HEK293T (cell line): ENCODE measurements around the gene ITGAE.
"Not testable (repeated sequence)": the region's sequence is repeated elsewhere in the genome, so short reads cannot be mapped to it uniquely, and the experiment has no call there.

Experiments used
- CTCF ChIA-PET: fragments of 350-600 bp; formaldehyde crosslinking; extraction: SDS; loops from one replicate; lab custom pipeline; 2021; ENCODE audit warnings: antibody characterized with exemption, inconsistent platforms; lab: Yijun Ruan, JAX
- POLR2A ChIA-PET: fragments of 350-600 bp; formaldehyde crosslinking; extraction: SDS; loops from one replicate; lab custom pipeline; 2020; ENCODE audit warnings: antibody characterized with exemption, inconsistent platforms; lab: Yijun Ruan, JAX
- DNase-seq: peaks from one replicate; pipeline ENCODE4 v3.0.0; 2012; ENCODE audit warnings: mixed read lengths; ENCODE audit errors: extremely low spot score
- ARNT ChIP-seq: fragments of 450-650 bp; IDR thresholded peaks from 2 replicates; pipeline ENCODE4 v1.6.1; 2017; ENCODE audit warnings: mild to moderate bottlenecking
- BHLHE40 ChIP-seq: fragments of 450-650 bp; IDR thresholded peaks from 2 replicates; pipeline ENCODE4 v1.6.1; 2016; ENCODE audit warnings: mild to moderate bottlenecking, moderate library complexity, borderline replicate concordance
- CTBP1 ChIP-seq: fragments of 450-650 bp; IDR thresholded peaks from 2 replicates; pipeline ENCODE4 v1.6.1; 2016; ENCODE audit warnings: borderline replicate concordance
- ELF4 ChIP-seq: fragments of 450-650 bp; IDR thresholded peaks from 2 replicates; pipeline ENCODE4 v1.6.1; 2017; ENCODE audit warnings: antibody characterized with exemption
- FOXA1 ChIP-seq: fragments of 450-650 bp; IDR thresholded peaks from 2 replicates; pipeline ENCODE4 v1.6.1; 2016; ENCODE audit warnings: mild to moderate bottlenecking
- FOXK2 ChIP-seq: fragments of 450-650 bp; IDR thresholded peaks from 2 replicates; pipeline ENCODE4 v1.6.1; 2016; ENCODE audit warnings: mild to moderate bottlenecking
- FOXM1 ChIP-seq: fragments of 450-650 bp; IDR thresholded peaks from 2 replicates; pipeline ENCODE4 v1.6.1; 2017; ENCODE audit warnings: mild to moderate bottlenecking, borderline replicate concordance
- HDGF ChIP-seq: fragments of 450-650 bp; IDR thresholded peaks from 2 replicates; pipeline ENCODE4 v1.6.1; 2017; ENCODE audit warnings: antibody characterized with exemption, borderline replicate concordance
- L3MBTL2 ChIP-seq: fragments of 450-650 bp; conservative IDR thresholded peaks from 2 replicates; pipeline ENCODE4 v1.6.1; 2016; ENCODE audit warnings: mild to moderate bottlenecking
- LEF1 ChIP-seq: fragments of 450-650 bp; IDR thresholded peaks from 2 replicates; pipeline ENCODE4 v1.6.1; 2017; ENCODE audit warnings: mild to moderate bottlenecking, borderline replicate concordance
- NFRKB ChIP-seq: fragments of 450-650 bp; IDR thresholded peaks from 2 replicates; pipeline ENCODE4 v1.6.1; 2016; ENCODE audit warnings: mild to moderate bottlenecking, moderate library complexity
- PKNOX1 ChIP-seq: fragments of 450-650 bp; IDR thresholded peaks from 2 replicates; pipeline ENCODE4 v1.6.1; 2016
- SP1 ChIP-seq: fragments of 450-650 bp; IDR thresholded peaks from 2 replicates; pipeline ENCODE4 v1.6.1; 2017
- SUZ12 ChIP-seq: fragments of 450-650 bp; IDR thresholded peaks from 2 replicates; pipeline ENCODE4 v1.6.1; 2016; ENCODE audit warnings: mild to moderate bottlenecking
- TARDBP ChIP-seq: fragments of 450-650 bp; IDR thresholded peaks from 2 replicates; pipeline ENCODE4 v1.6.1; 2016
- ZNF384 ChIP-seq: fragments of 450-650 bp; IDR thresholded peaks from 2 replicates; pipeline ENCODE4 v1.6.1; 2016

ITGAE gene

GRCh38 chr17:3794557-3795389, 6.2 kb downstream of the ITGAE start:
- no peak for TF ChIP-seq ARNT

GRCh38 chr17:3794152-3794551, 6.8 kb downstream of the ITGAE start:
- POLR2A ChIA-PET, DNase-seq: not testable (repeated sequence)
- CTCF ChIA-PET, result interaction anchor here (0.7 kb wide), 2 partner anchors 12 to 32 kb away, joined by 5 to 9 read pairs; no protein-coding TSS in a partner anchor

More at GRCh38 chr17:3794557-3795389, 6.2 kb downstream of the ITGAE start:
- CTCF ChIA-PET, result interaction anchor here (0.7 kb wide), 1 partner anchor 33 kb away, joined by 5 read pairs; no protein-coding TSS in a partner anchor
- no peak for DNase-seq
- POLR2A ChIA-PET, result no interaction called here

DNA sequence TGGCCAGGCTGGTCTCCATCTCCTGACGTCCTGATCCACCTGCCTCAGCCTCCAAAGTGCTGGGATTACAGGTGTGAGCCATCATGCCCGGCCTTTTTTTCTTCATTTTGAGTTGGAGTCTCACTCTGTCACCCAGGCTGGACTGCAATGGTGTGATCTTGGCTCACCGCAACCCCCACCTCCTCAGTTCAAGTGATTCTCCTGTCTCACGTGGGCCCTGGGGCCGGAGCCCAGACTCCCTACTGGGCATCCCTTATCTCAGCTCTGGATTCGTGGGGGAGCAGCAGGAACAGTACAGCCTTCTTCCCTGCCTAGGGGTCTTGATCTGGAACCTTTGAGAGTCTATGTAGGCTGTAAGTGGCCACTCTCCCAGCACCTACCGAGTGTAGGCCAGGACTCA, 7.7 kb downstream of the ITGAE start:
- POLR2A ChIA-PET, CTCF ChIA-PET, DNase-seq: not testable (repeated sequence)

DNA sequence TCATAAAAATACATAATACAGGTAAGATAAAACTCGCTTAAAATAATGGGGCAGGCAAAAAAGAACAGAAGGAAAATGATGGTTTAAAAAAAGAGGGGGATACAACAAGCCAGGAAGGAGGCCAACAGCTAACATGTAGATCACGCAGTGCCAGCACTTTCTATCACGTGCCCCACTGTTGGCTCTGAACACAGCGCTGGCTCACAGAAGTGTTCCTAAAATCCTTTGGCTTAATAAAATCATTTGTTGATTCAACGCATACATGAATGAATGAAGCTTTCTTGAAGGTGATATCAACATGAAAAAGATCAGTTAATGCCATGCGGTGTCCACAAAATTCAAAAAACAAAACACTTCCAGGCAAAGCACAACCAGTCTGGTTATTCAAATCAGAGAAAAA, 8.5 kb downstream of the ITGAE start:
- DNase-seq, result no peak
- POLR2A ChIA-PET, result no interaction called here
- TF ChIP-seq L3MBTL2 (no peak), SUZ12 (no peak), SP1 (no peak), LEF1 (no peak), TARDBP (no peak), ZNF384 (no peak), PKNOX1 (no peak), BHLHE40 (no peak), ELF4 (no peak), FOXM1 (no peak), NFRKB (no peak), HDGF (no peak), FOXK2 (no peak)
- CTCF ChIA-PET, result interaction anchor here (0.6 kb wide), 1 partner anchor 45 kb away, joined by 3 read pairs; no protein-coding TSS in a partner anchor

GRCh38 chr17:3788200-3788599, 12.8 kb downstream of the ITGAE start:
- ChIA-PET POLR2A (no interaction called here), CTCF (no interaction called here)
- no peak for TF ChIP-seq SP1
- TF ChIP-seq ELF4, result no peak
- TF ChIP-seq CTBP1, result no peak
- TF ChIP-seq NFRKB, result no peak
- peak; percentile 34; the same call in 1 of the 2 replicates for TF ChIP-seq ZNF384
- TF ChIP-seq PKNOX1, result peak; percentile 18; the same call in 1 of the 2 replicates
- no peak for TF ChIP-seq FOXM1
- DNase-seq, result no peak

DNA sequence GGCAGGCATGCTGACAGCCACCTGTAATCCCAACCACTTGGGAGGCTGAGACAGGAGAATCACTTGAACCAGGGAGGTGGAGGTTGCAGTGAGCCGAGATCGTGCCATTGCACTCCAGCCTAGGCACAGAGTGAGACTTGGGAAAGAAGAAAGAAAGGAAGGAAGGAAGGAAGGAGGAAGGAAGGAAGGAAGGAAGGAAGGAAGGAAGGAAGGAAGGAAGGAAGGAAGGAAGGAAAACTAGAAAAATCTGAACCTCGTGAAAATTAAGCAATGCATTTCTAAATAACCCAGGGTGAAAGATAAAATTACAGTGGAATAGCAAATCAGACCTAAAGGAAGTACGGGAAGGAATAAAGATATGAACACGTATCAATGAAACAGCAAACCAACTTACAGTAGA, 15.7 kb downstream of the ITGAE start:
- DNase-seq, CTCF ChIA-PET: not testable (repeated sequence)
- POLR2A ChIA-PET, result interaction anchor here (0.6 kb wide), 1 partner anchor 15 kb away, joined by 5 read pairs; no protein-coding TSS in a partner anchor

DNA sequence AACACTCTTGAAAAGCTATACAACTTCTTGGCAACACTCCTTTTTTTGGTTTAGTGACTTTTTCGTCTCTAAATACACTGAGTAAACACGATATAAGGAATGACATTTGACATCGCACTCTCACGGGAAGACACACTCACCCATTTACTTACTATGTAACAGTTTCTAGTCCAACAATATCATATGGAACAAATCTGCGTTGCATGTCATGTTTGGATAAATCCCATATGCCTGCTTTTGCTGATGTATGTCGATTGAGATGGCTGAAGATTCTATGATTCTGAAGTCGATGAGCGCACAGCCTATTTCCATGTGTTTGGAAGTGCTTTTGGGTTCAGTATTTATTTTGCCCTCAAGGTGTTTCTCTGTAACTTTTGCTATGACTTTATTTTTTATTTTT, 18.2 kb downstream of the ITGAE start:
- ChIA-PET POLR2A (no interaction called here), CTCF (no interaction called here)
- no peak for DNase-seq
- TF ChIP-seq ZNF384, result no peak
- TF ChIP-seq SUZ12, result no peak
- no peak for TF ChIP-seq NFRKB
- TF ChIP-seq PKNOX1, result no peak
- no peak for TF ChIP-seq FOXM1
- TF ChIP-seq ELF4, result no peak
- no peak for TF ChIP-seq LEF1
- TF ChIP-seq FOXK2, result no peak
- no peak for TF ChIP-seq TARDBP
- TF ChIP-seq L3MBTL2, result no peak
- TF ChIP-seq ARNT, result no peak
- no peak for TF ChIP-seq HDGF
- TF ChIP-seq CTBP1, result no peak
- no peak for TF ChIP-seq BHLHE40
- no peak for TF ChIP-seq FOXA1
- TF ChIP-seq SP1, result no peak
